AG10803 (cell line): ENCODE results near the gene MTA3.

Experiments
- DNase-seq: peaks from one replicate; pipeline ENCODE4 v3.0.0; 2010; ENCODE audit warnings: low read depth
- H3K4me3 ChIP-seq: 2 replicates; pipeline ENCODE4 v1.5.1; 2011; ENCODE audit warnings: mild to moderate bottlenecking, low read length, control low read depth
- CTCF ChIP-seq: conservative IDR thresholded peaks from 2 replicates; pipeline ENCODE4 v1.5.1; 2011; ENCODE audit warnings: mild to moderate bottlenecking, low read length, control low read depth, inconsistent platforms

Gene MTA3

DNA sequence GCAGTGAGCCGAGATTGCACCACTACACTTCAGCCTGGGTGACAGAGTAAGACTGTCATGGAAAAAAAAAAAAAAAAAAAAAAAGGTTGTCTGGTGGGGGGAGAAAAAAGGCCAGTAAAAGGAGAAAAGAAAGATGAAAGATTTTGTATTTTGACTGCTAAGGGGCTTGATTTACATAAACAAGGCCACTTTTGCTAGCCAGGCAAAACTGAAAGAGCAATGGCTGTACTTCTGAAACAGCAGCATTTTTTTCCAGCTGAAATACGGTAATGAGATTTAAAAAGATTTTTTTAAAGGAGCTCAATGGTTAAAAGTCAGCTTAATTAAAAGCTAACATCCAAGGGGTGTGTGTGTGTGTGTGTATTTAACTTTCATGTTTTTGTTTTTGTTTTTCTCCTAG, 206.8 kb downstream of the MTA3 start:
- no peak for TF ChIP-seq CTCF
- no peak overlapping the region for H3K4me3 ChIP-seq
- DNase-seq = no peak

GRCh38 chr2:42775810-42776209, 207.4 kb downstream of the MTA3 start:
- H3K4me3 ChIP-seq = no peak overlapping the region
- DNase-seq = no peak
- TF ChIP-seq CTCF = no peak

DNA sequence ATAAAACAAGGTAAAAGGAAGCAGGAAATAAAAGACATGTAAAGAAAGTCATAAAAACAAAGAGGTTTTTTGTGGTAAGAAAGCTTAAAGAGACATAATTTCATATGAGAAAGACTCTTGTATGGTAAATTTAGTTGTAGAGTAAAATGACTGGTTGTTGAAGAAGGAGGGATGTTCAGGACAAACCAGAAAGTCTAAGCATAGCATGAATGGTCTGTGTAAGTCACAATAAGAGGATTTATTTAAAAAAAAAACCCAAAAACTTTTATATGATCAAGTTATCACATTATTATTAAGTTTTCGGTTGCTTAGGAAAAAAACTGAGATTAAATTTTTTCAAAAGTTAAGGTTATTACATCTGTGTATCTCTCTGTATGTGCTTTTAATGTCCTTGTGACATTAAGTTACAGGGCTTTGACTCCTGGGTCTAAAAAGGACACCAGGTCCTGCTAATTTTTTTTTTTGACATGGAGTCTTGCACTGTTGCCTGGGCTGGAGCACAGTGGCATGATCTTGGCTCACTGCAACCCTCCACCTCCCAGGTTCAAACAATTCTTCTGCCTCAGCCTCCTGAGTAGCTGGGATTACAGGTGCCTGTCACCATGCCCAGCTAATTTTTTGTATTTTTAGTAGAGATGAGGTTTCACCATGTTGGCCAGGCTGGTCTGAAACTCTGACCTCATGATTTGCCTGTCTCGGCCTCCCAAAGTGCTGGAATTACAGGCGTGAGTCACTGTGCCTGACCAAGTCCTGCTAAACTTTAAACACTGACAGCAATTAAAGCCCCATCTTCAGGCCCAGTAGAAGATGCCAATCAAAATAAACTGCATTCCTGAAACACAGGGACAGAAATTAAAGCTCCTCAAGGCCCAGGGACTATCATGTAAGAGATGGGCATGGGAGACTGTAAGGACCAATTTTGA, 209.7 kb downstream of the MTA3 start:
- DNase-seq = peak; percentile 54
- no peak overlapping the region for H3K4me3 ChIP-seq
- TF ChIP-seq CTCF = no peak

GRCh38 chr2:42781181-42781580, 212.7 kb downstream of the MTA3 start:
- TF ChIP-seq CTCF = no peak
- no peak overlapping the region for H3K4me3 ChIP-seq
- DNase-seq = no peak

- TF ChIP-seq CTCF = no peak
- DNase-seq = no peak
- no peak overlapping the region for H3K4me3 ChIP-seq
Measured at GRCh38 chr2:42783511-42783910, 215.1 kb downstream of the MTA3 start.

- no peak for TF ChIP-seq CTCF
- no peak overlapping the region for H3K4me3 ChIP-seq
- no peak for DNase-seq
Measured at GRCh38 chr2:42784204-42784880, 215.9 kb downstream of the MTA3 start.
